Activated naive CD4-positive, alpha-beta T cell treated with anti-CD3 and anti-CD28 coated beads, Interleukin-2, amount 10 ng/mL, durations not matched to agents 7 days and 5 days (primary cell): ENCODE measurements around the gene SETD7.
"Not testable (repeated sequence)": the region's sequence is repeated elsewhere in the genome, so short reads cannot be mapped to it uniquely, and the experiment has no call there.

ENCODE experiments used
- CTCF ChIA-PET: fragments of 350-600 bp; sonication (Branson Sonifier 250); formaldehyde crosslinking; loops from one replicate; lab custom pipeline; 2021; ENCODE audit warnings: antibody characterized with exemption; lab: Charles Lee
- DNase-seq: peaks from one replicate; pipeline ENCODE4 v3.0.0-alpha.2; 2020
- H3K27ac Mint-ChIP-seq: one replicate; pipeline ENCODE4 v1.8.0; 2021; ENCODE audit warnings: mild to moderate bottlenecking, moderate library complexity, mixed read lengths
- H3K27me3 Mint-ChIP-seq: one replicate; pipeline ENCODE4 v1.8.0; 2021; ENCODE audit warnings: mild to moderate bottlenecking, mixed read lengths
- H3K36me3 Mint-ChIP-seq: one replicate; pipeline ENCODE4 v1.8.0; 2021; ENCODE audit warnings: mixed read lengths
- H3K4me1 Mint-ChIP-seq: one replicate; pipeline ENCODE4 v1.8.0; 2021; ENCODE audit warnings: mixed read lengths
- H3K4me3 Mint-ChIP-seq: one replicate; pipeline ENCODE4 v1.8.0; 2021; ENCODE audit warnings: mild to moderate bottlenecking, moderate library complexity, mixed read lengths
- H3K9me3 Mint-ChIP-seq: one replicate; pipeline ENCODE4 v1.8.0; 2021; ENCODE audit warnings: mixed read lengths

Gene SETD7

DNA sequence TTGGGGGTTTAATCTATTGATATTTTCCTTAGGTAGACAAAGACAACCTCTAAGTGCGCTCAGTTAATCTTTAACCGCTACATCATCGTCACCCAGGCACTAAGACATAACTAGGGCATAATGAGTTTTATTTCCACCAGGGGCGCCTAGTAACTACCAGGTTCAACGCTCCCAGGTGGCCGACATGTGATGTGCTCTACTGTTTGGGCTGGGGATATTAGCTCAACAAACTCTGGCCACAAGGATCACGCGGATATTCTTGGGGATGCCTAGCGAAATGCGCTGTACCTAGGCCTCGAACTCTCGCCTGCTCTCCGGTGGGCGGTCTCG, 103.0 kb downstream of the SETD7 start:
- CTCF ChIA-PET: interaction anchor here (0.7 to 1.4 kb wide), 5 partner anchors 34 to 422 kb away, joined by 3 to 6 read pairs (median 4); no protein-coding TSS in a partner anchor
- Mint-ChIP-seq H3K27me3 (no peaks in the 10 kb centered on the region), H3K27ac (peak overlapping the region; percentile 99), H3K4me1 (peaks cover 56% of the 10 kb centered on the region), H3K9me3 (no peaks in the 10 kb centered on the region), H3K36me3 (peaks cover 8% of the 10 kb centered on the region), H3K4me3 (peak overlapping the region; percentile 86)
- peak; percentile 81 for DNase-seq

DNA sequence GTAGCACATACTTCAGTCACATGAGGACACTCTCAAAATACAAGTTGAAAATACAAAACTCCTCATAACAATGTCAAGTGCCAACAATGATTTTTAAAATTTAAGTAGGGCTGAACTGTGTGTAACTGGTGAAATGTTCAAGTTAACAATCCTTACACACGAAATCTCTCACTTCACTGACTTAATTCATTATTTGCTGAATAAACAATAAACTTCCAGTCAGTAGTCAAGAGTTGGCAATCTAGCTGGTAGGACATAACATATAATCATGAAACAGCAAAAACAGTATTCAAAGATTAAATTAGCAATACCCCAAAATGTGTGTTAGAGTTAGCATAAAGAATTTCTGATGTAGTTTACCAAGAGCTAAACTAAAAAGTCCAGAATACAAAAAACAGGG, 104.0 kb downstream of the SETD7 start:
- H3K4me1 Mint-ChIP-seq: peaks cover 48% of the 10 kb centered on the region
- H3K9me3 Mint-ChIP-seq: no peaks in the 10 kb centered on the region
- CTCF ChIA-PET: interaction anchor here (1.6 kb wide), 1 partner anchor 37 kb away, joined by 4 read pairs; no protein-coding TSS in a partner anchor
- peak overlapping the region; percentile 86 for H3K4me3 Mint-ChIP-seq
- H3K36me3 Mint-ChIP-seq: peaks cover 8% of the 10 kb centered on the region
- no peaks in the 10 kb centered on the region for H3K27me3 Mint-ChIP-seq
- peak overlapping the region; percentile 99 for H3K27ac Mint-ChIP-seq
- DNase-seq: no peak

DNA sequence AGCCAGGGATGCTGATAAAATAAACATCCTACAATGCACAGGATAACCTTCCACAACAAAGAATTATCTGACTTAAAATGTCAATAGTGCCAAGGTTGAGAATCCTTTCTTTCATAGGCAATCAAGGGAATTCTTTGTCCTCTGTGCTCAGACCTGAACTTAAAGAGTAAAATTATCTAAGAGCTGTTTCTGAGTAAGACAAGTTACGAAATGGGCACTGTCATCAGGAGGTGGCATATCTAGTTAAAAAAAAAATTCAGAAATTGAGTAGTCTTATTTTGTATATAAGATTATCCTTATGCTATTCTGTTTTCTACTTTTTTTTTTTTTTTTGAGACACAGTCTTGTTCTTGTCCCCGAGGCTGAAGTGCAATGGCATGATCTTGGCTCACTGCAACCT, 105.4 kb downstream of the SETD7 start:
- CTCF ChIA-PET: interaction anchor here (0.6 to 1.6 kb wide), 2 partner anchors 36 to 75 kb away, joined by 3 to 4 read pairs; no protein-coding TSS in a partner anchor
- H3K27ac Mint-ChIP-seq: no peak overlapping the region
- no peak overlapping the region for H3K4me3 Mint-ChIP-seq
- peaks cover 4% of the 10 kb centered on the region for H3K36me3 Mint-ChIP-seq
- no peaks in the 10 kb centered on the region for H3K9me3 Mint-ChIP-seq
- no peaks in the 10 kb centered on the region for H3K27me3 Mint-ChIP-seq
- H3K4me1 Mint-ChIP-seq: peaks cover 34% of the 10 kb centered on the region
- DNase-seq: no peak

DNA sequence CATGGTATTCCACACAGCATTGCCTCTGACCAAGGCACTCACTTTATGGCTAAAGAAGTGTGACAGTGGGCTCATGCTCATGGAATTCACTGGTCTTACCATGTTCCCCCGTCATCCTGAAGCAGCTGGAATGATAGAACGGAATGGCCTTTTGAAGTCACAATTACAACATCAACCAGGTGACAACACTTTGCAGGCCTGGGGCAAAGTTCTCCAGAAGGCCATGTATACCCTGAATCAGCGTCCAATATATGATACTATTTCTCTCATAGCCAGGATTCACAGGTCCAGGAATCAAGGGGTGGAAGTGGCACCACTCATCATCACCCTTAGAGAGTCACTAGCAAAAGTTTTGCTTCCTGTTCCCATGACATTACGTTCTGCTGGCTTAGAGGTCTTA, 108.9 kb downstream of the SETD7 start:
- CTCF ChIA-PET, DNase-seq, H3K4me3 Mint-ChIP-seq, H3K27me3 Mint-ChIP-seq, H3K27ac Mint-ChIP-seq, H3K4me1 Mint-ChIP-seq, H3K36me3 Mint-ChIP-seq, H3K9me3 Mint-ChIP-seq: not testable (repeated sequence)
